Stomach (tissue), 9 donors: ENCODE measurements around the gene CACNA2D4. TPM values are rescaled to one million over a fixed set of nuclear protein-coding genes. Genes with fewer than 3 reads are reported as not detected.

ENCODE experiments used
- DNase-seq, 2 donors: peaks; one replicate each; pipeline versions ENCODE4 v3.0.0 to v3.0.0-alpha.2; 2013 to 2019
- H3K27ac ChIP-seq, 5 donors: fragments of 200-600 bp in 4 of 5; sonication (generic) in 4 of 5; one replicate each; pipeline ENCODE4 v1.5.1; 2013 to 2019; ENCODE audit warnings: mild to moderate bottlenecking in 1 of 5, moderate library complexity in 1 of 5
- H3K27me3 ChIP-seq, 3 donors: fragments of 200-600 bp; sonication (generic); one replicate each; pipeline ENCODE4 v1.5.1; 2017 to 2019; ENCODE audit warnings: mixed run types in 1 of 3
- H3K36me3 ChIP-seq, 4 donors: fragments of 200-600 bp; sonication (generic); 1 replicate in 3 of 4; 2 replicates in 1 of 4; pipeline ENCODE4 v1.5.1; 2016 to 2019
- H3K4me1 ChIP-seq, 4 donors: fragments of 200-600 bp; sonication (generic); one replicate each; pipeline ENCODE4 v1.5.1; 2016 to 2019
- H3K4me3 ChIP-seq, 4 donors: fragments of 200-600 bp; sonication (generic) in 3 of 4; one replicate each; pipeline ENCODE4 v1.5.1; 2016 to 2019; ENCODE audit warnings: mild to moderate bottlenecking in 1 of 4
- H3K9me3 ChIP-seq, 4 donors: fragments of 200-600 bp; sonication (generic); one replicate each; pipeline ENCODE4 v1.5.1; 2016 to 2019
- EP300 ChIP-seq: sonication (generic); formaldehyde crosslinking; IDR thresholded peaks from one replicate; pipeline ENCODE4 v1.6.1; 2017; ENCODE audit warnings: antibody characterized with exemption
- POLR2A ChIP-seq, 4 donors: fragments of 450-650 bp; IDR thresholded peaks; one replicate each; pipeline ENCODE4 v1.6.1; 2016; ENCODE audit warnings: antibody characterized with exemption in 4 of 4, control low read depth in 2 of 4, mild to moderate bottlenecking in 1 of 4, moderate library complexity in 1 of 4
- POLR2AphosphoS5 ChIP-seq, 3 donors: sonication (generic); formaldehyde crosslinking; IDR thresholded peaks; one replicate each; pipeline ENCODE4 v1.6.1; 2016; ENCODE audit warnings: antibody characterized with exemption in 3 of 3
- WGBS, 5 donors: extraction: QIAGEN DNeasy Blood & Tissue Kit in 3 of 5; methylation state at CpG; one replicate each; pipeline versions ENCODE4 v1.1.5 to v1.1.7; 2013 to 2018; 5-methylcytosine and 5-hydroxymethylcytosine counted together
- intact Hi-C: fragments of 100-400 bp; cut with DNase I; formaldehyde crosslinking; loops from one replicate; pipeline ENCODE4 v1.15.1; 2023; ENCODE audit warnings: low total_unique reads
- polyA plus RNA-seq, 3 donors: library from polyadenylated mRNA; stranded (reverse); fragments of 200-250 nt; gene quantifications; one replicate each; pipeline ENCODE4 v1.2.3, GENCODE V29; 2013
- total RNA-seq, 5 donors: library from RNA; depleted of rRNA; stranded (reverse); fragments of >200 nt; gene quantifications; one replicate each; pipeline versions ENCODE4 v1.1.0 to v1.2.3, GENCODE V29; 2014 to 2016
- TF ChIP-seq, protein P1 (sequence below), 7 experiments: fragments of 450-650 bp in 4 of 7; fragments of 200-600 bp in 3 of 7; sonication (generic) in 3 of 7; IDR thresholded peaks; one replicate each; pipeline ENCODE4 v1.5.1; 2016 to 2019; ENCODE audit warnings: antibody characterized with exemption in 7 of 7, control low read depth in 2 of 7, mild to moderate bottlenecking in 1 of 7
- donor health status: healthy with polysubstance abuse.
- donor health status: Bipolar disorder and iron deficiency.
- donor health status: healthy.

CACNA2D4 gene
- total and polyA plus RNA-seq, 8 donors = 0.58 to 3.5 (median 1.8) TPM; not detected in 1

- intact Hi-C loops = no loop called here
These were observed 80.8 kb downstream of the CACNA2D4 start for GRCh38 chr12:1837541-1838204.

DNA sequence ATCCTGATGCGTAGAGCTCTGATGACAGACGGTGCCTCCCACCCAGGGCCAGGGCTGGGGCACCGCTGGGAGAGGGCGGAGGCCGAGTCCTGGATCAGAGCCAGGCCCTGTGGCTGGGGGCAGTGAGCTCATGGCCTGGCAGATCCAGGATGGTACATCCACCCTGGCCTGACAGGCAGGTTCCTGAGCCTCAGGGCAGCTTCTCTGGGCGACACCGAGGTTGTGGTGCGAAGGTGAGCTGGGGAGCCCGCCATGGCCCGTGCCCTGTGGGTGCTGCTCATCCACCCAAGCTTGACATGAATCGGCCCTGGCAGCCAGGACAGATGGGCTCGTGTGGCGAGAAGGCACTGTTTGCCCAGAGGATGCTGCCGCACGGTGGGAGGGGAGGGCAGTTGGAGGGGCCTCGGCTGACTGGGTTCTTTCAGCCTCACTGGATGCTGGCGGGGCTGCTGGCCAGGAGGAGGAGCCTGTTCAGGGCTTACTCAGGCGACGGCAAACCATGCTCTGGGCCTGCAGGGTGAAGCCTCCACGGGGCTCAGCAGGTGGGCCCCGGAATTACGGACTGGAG, 81.5 kb downstream of the CACNA2D4 start:
- no peaks in the 10 kb centered on the region for H3K4me1 ChIP-seq
- H3K4me3 ChIP-seq = no peak overlapping the region
- TF ChIP-seq, protein P1, sequence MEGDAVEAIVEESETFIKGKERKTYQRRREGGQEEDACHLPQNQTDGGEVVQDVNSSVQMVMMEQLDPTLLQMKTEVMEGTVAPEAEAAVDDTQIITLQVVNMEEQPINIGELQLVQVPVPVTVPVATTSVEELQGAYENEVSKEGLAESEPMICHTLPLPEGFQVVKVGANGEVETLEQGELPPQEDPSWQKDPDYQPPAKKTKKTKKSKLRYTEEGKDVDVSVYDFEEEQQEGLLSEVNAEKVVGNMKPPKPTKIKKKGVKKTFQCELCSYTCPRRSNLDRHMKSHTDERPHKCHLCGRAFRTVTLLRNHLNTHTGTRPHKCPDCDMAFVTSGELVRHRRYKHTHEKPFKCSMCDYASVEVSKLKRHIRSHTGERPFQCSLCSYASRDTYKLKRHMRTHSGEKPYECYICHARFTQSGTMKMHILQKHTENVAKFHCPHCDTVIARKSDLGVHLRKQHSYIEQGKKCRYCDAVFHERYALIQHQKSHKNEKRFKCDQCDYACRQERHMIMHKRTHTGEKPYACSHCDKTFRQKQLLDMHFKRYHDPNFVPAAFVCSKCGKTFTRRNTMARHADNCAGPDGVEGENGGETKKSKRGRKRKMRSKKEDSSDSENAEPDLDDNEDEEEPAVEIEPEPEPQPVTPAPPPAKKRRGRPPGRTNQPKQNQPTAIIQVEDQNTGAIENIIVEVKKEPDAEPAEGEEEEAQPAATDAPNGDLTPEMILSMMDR (IDR thresholded peaks at IDR 0.05) = no peak
- no peak for TF ChIP-seq POLR2AphosphoS5 (IDR thresholded peaks at IDR 0.05)
- H3K27me3 ChIP-seq = peaks cover 0 to 46% (median 8%) of the 10 kb centered on the region in 3 donors
- H3K27ac ChIP-seq = no peak overlapping the region
- H3K36me3 ChIP-seq = no peaks in the 10 kb centered on the region
- intact Hi-C loops = no loop called here
- no peaks in the 10 kb centered on the region for H3K9me3 ChIP-seq
- WGBS, 5 donors = 61 to 74% (median 66%) methylated on average over 9 to 22 of the region's 22 CpGs
- DNase-seq = no peak

More at GRCh38 chr12:1837541-1838204, 80.8 kb downstream of the CACNA2D4 start:
- H3K4me1 ChIP-seq = no peaks in the 10 kb centered on the region
- H3K4me3 ChIP-seq = no peak overlapping the region
- H3K36me3 ChIP-seq = no peaks in the 10 kb centered on the region
- 71 to 84% (median 78%) methylated on average over 9 to 12 of the region's 12 CpGs for WGBS, 5 donors
- no peak for DNase-seq
- peaks cover 0 to 50% (median 16%) of the 10 kb centered on the region in 3 donors for H3K27me3 ChIP-seq
- no peaks in the 10 kb centered on the region for H3K9me3 ChIP-seq
- no peak overlapping the region for H3K27ac ChIP-seq
- TF ChIP-seq POLR2A (IDR thresholded peaks at IDR 0.05) = no peak
- TF ChIP-seq POLR2AphosphoS5 (IDR thresholded peaks at IDR 0.05) = no peak
- TF ChIP-seq, protein P1 (IDR thresholded peaks at IDR 0.05) = no peak
- TF ChIP-seq EP300 = no peak

- intact Hi-C loops = no loop called here
- Histone ChIP-seq H3K9me3 (no peaks in the 10 kb centered on the region), H3K4me1 (peaks cover 0 to 4% (median 3%) of the 10 kb centered on the region in 4 donors), H3K27ac (no peak overlapping the region), H3K4me3 (no peak overlapping the region), H3K27me3 (peaks cover 0 to 50% (median 9%) of the 10 kb centered on the region in 3 donors), H3K36me3 (no peaks in the 10 kb centered on the region)
- no peak for DNase-seq
- TF ChIP-seq EP300 (no peak), POLR2A (IDR thresholded peaks at IDR 0.05) (no peak), POLR2AphosphoS5 (IDR thresholded peaks at IDR 0.05) (no peak)
- TF ChIP-seq, protein P1 (IDR thresholded peaks at IDR 0.05) = no peak
- WGBS, 5 donors = 66 to 90% (median 82%) methylated on average over 6 to 7 of the region's 7 CpGs
These were observed 82.1 kb downstream of the CACNA2D4 start for GRCh38 chr12:1836241-1836803.

DNA sequence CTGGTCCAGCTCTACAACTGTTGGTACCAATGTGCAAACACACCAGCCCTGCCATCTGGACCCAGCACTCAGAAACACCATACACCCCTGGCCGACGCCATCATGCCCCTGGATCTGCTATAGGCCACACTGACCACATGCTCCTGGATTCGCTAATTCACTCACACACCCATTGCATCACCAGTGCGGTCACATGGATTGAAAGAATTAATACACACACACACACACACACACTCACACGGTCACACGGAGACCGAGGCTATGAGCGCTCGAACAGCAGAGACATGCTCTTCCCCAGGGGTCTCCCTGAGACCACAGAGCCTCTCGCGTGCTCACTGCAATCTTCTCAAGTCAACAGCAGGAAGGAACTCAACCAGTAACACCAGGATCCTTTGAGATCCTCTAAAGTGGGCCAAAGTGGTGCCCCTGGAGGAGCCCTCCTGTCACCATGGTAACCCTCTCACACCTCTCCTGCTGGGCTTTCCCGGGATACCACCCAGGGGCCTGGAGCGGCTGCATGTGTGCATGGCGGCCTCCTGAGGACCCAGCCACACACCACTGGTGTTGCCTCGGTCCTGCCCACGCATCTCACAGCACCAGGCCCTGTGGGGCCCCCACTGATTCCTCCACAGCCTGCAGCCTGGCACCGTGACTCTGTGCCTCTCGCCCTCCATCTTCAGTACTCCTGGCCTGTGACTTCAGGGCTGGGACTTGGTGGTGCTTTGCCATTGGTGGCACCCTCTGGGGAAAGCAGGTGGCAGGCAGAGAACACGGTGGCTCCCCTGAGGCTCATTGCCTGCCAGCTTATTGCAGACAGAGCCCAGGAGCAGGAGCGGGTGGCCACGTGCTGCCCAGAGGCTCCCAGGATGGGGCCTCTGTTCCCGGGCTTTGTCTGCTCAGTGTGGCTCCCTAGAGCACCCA, 83.0 kb downstream of the CACNA2D4 start:
- H3K27me3 ChIP-seq = peaks cover 0 to 51% (median 13%) of the 10 kb centered on the region in 3 donors
- DNase-seq = no peak
- H3K4me3 ChIP-seq = no peak overlapping the region
- intact Hi-C loops = no loop called here
- TF ChIP-seq EP300 (no peak), POLR2A (IDR thresholded peaks at IDR 0.05) (no peak), POLR2AphosphoS5 (IDR thresholded peaks at IDR 0.05) (no peak)
- TF ChIP-seq, protein P1 (IDR thresholded peaks at IDR 0.05) = no peak
- H3K9me3 ChIP-seq = no peaks in the 10 kb centered on the region
- H3K4me1 ChIP-seq = peaks cover 0 to 12% (median 11%) of the 10 kb centered on the region in 4 donors
- H3K27ac ChIP-seq = no peak overlapping the region
- no peaks in the 10 kb centered on the region for H3K36me3 ChIP-seq
- WGBS, 5 donors = 77 to 84% (median 82%) methylated on average over 14 to 22 of the region's 22 CpGs
